CD14-positive monocyte (primary cell): ENCODE data around the gene CLIP4. TPM values are rescaled to one million over a fixed set of nuclear protein-coding genes. Genes with fewer than 3 reads are reported as not detected.

Experiments
- DNase-seq, 3 donors: peaks; one replicate each; pipeline ENCODE4 v3.0.0-alpha.2; 2011 to 2022
- H2AFZ ChIP-seq: 2 replicates; pipeline ENCODE4 v1.6.0; 2012; ENCODE audit warnings: mild to moderate bottlenecking, low read depth, low read length, inconsistent platforms; ENCODE audit not compliant: insufficient read depth, poor library complexity, severe bottlenecking
- H3K27ac ChIP-seq, 2 donors: 1 replicate in 1 of 2; 2 replicates in 1 of 2; pipeline ENCODE4 v1.5.1; 2012 to 2013; ENCODE audit warnings: low read length in 2 of 2, control low read depth in 1 of 2, inconsistent platforms in 1 of 2, low read depth in 1 of 2, mild to moderate bottlenecking in 1 of 2
- H3K27me3 ChIP-seq, 2 donors: one replicate each; pipeline versions ENCODE4 v1.6.0 to v1.6.1; 2011 to 2013; ENCODE audit warnings: low read length in 2 of 2; ENCODE audit not compliant: control insufficient read depth in 2 of 2, insufficient read depth in 2 of 2
- H3K36me3 ChIP-seq, 2 donors: replicated peaks in 1 of 2; 1 replicate in 1 of 2; 2 replicates in 1 of 2; pipeline versions ENCODE4 v1.5.1 to v1.6.1; 2012 to 2013; ENCODE audit warnings: low read length in 2 of 2, control low read depth in 1 of 2, inconsistent platforms in 1 of 2, mild to moderate bottlenecking in 1 of 2; ENCODE audit not compliant: insufficient read depth in 2 of 2, control insufficient read depth in 1 of 2
- H3K4me1 ChIP-seq, 2 donors: 1 replicate in 1 of 2; 2 replicates in 1 of 2; pipeline versions ENCODE4 v1.5.1 to v1.6.1; 2012 to 2013; ENCODE audit warnings: low read length in 2 of 2, control low read depth in 1 of 2, inconsistent platforms in 1 of 2, mild to moderate bottlenecking in 1 of 2, moderate library complexity in 1 of 2; ENCODE audit not compliant: insufficient read depth in 2 of 2, control insufficient read depth in 1 of 2
- H3K4me2 ChIP-seq: replicated peaks from 2 replicates; pipeline ENCODE3; 2012; ENCODE audit warnings: low read length, moderate library complexity, mild to moderate bottlenecking; ENCODE audit not compliant: poor library complexity, severe bottlenecking; ENCODE audit errors: extremely low read depth
- H3K4me3 ChIP-seq, 3 experiments: fragments of 200-600 bp in 1 of 3; sonication (generic) in 1 of 3; replicated peaks in 1 of 3; 1 replicate in 2 of 3; 2 replicates in 1 of 3; pipeline ENCODE4 v1.5.1; 2011 to 2013; ENCODE audit warnings: low read length in 3 of 3, mild to moderate bottlenecking in 3 of 3, control low read depth in 2 of 3, low read depth in 2 of 3, inconsistent platforms in 1 of 3, moderate library complexity in 1 of 3
- H3K79me2 ChIP-seq: 2 replicates; pipeline ENCODE4 v1.6.0; 2012; ENCODE audit warnings: mild to moderate bottlenecking, control low read depth, inconsistent platforms, low read length, moderate library complexity; ENCODE audit not compliant: insufficient read depth
- H3K9ac ChIP-seq: 2 replicates; pipeline ENCODE4 v1.6.0; 2017; ENCODE audit warnings: low read length, mild to moderate bottlenecking; ENCODE audit not compliant: insufficient read depth, poor library complexity, severe bottlenecking
- H3K9me3 ChIP-seq, 2 donors: replicated peaks in 1 of 2; 1 replicate in 1 of 2; 2 replicates in 1 of 2; pipeline versions ENCODE4 v1.5.1 to v1.6.1; 2012 to 2013; ENCODE audit warnings: low read length in 2 of 2, control low read depth in 1 of 2; ENCODE audit not compliant: control insufficient read depth in 1 of 2, insufficient read depth in 1 of 2
- H4K20me1 ChIP-seq: 2 replicates; pipeline ENCODE4 v1.6.0; 2012; ENCODE audit warnings: mild to moderate bottlenecking, low read length, control low read depth, moderate library complexity; ENCODE audit not compliant: insufficient read depth
- H3K27ac Mint-ChIP-seq, 7 donors: one replicate each; pipeline ENCODE4 v1.8.0; 2020; ENCODE audit warnings: mild to moderate bottlenecking in 7 of 7, mixed read lengths in 7 of 7, moderate library complexity in 6 of 7, inconsistent platforms in 2 of 7
- H3K27me3 Mint-ChIP-seq, 3 donors: one replicate each; pipeline ENCODE4 v1.8.0; 2021 to 2022; ENCODE audit warnings: low read depth in 3 of 3, mild to moderate bottlenecking in 3 of 3, mixed read lengths in 3 of 3, moderate library complexity in 3 of 3, inconsistent platforms in 1 of 3
- H3K36me3 Mint-ChIP-seq, 2 donors: one replicate each; pipeline ENCODE4 v1.8.0; 2020; ENCODE audit warnings: mixed read lengths in 2 of 2, inconsistent platforms in 1 of 2, mild to moderate bottlenecking in 1 of 2
- H3K4me1 Mint-ChIP-seq: one replicate; pipeline ENCODE4 v1.8.0; 2020; ENCODE audit warnings: mild to moderate bottlenecking, mixed read lengths
- H3K4me3 Mint-ChIP-seq, 2 donors: one replicate each; pipeline ENCODE4 v1.8.0; 2020; ENCODE audit warnings: mild to moderate bottlenecking in 2 of 2, mixed read lengths in 2 of 2, moderate library complexity in 1 of 2
- H3K9me3 Mint-ChIP-seq, 7 donors: one replicate each; pipeline ENCODE4 v1.8.0; 2020 to 2022; ENCODE audit warnings: mixed read lengths in 7 of 7, mild to moderate bottlenecking in 6 of 7, moderate library complexity in 6 of 7, inconsistent platforms in 2 of 7
- CTCF ChIP-seq: fragments of 200-600 bp; IDR thresholded peaks from one replicate; pipeline ENCODE4 v1.8.0; 2022; ENCODE audit warnings: antibody characterized with exemption, mild to moderate bottlenecking
- WGBS: methylation state at CpG from one replicate; pipeline ENCODE4 v1.1.5; 2013; ENCODE audit warnings: missing lambda C conversion rate; ENCODE audit not compliant: insufficient coverage; 5-methylcytosine and 5-hydroxymethylcytosine counted together
- intact Hi-C, 2 donors: fragments of 100-400 bp; cut with micrococcal nuclease; formaldehyde crosslinking; loops; one replicate each; pipeline versions ENCODE4 v1.15.0 to v1.15.1; 2023
- polyA plus RNA-seq, 3 donors: library from polyadenylated mRNA; depleted of rRNA in 1 of 3; unstranded in 2 of 3; stranded (reverse) in 1 of 3; fragments of 300-500 nt in 2 of 3; fragments of >200 nt in 1 of 3; fragmentation: Illumina TruSeq in 2 of 3; gene quantifications; 1 replicate in 2 of 3; 2 replicates in 1 of 3; pipeline ENCODE4 v1.2.3, GENCODE V29; 2012 to 2021

CLIP4 gene
- polyA plus RNA-seq, 3 donors: 19.6 to 29.8 (median 21.7) TPM

GRCh38 chr2:29162204-29162928, 47.2 kb downstream of the CLIP4 start:
- Mint-ChIP-seq H3K4me3 (no peak overlapping the region), H3K4me1 (peaks cover 3% of the 10 kb centered on the region), H3K27me3 (no peaks in the 10 kb centered on the region), H3K27ac (no peak overlapping the region), H3K36me3 (peaks cover 55 to 72% of the 10 kb centered on the region in 2 donors), H3K9me3 (no peaks in the 10 kb centered on the region)
- Histone ChIP-seq H2AFZ (no peak overlapping the region), H3K27me3 (no peaks in the 10 kb centered on the region), H3K4me1 (no peaks in the 10 kb centered on the region), H3K36me3 (peaks cover 24 to 71% of the 10 kb centered on the region in 2 donors), H3K79me2 (no peaks in the 10 kb centered on the region), H3K4me2 (no peak overlapping the region), H3K9ac (no peak overlapping the region), H4K20me1 (peaks cover 5% of the 10 kb centered on the region), H3K4me3 (no peak overlapping the region), H3K27ac (no peak overlapping the region), H3K9me3 (no peaks in the 10 kb centered on the region)
- DNase-seq: no peak
- intact Hi-C loops: no loop called here
- WGBS: no CpG with 5 or more reads among the region's 1 CpG
- TF ChIP-seq CTCF: no peak

GRCh38 chr2:29164091-29164846, 49.1 kb downstream of the CLIP4 start:
- Mint-ChIP-seq H3K36me3 (peaks cover 50 to 71% of the 10 kb centered on the region in 2 donors), H3K27ac (peak overlapping the region in 1 of 7 donors; percentile 30), H3K9me3 (peaks cover 0 to 2% (median 0%) of the 10 kb centered on the region in 7 donors), H3K4me1 (peaks cover 3% of the 10 kb centered on the region), H3K4me3 (no peak overlapping the region), H3K27me3 (no peaks in the 10 kb centered on the region)
- no peak overlapping the region for H3K27ac ChIP-seq
- no CpG with 5 or more reads among the region's 5 CpGs for WGBS
- no peak overlapping the region for H2AFZ ChIP-seq
- no peak overlapping the region for H3K9ac ChIP-seq
- H3K4me2 ChIP-seq: no peak overlapping the region
- no peak for DNase-seq
- no peak overlapping the region for H3K4me3 ChIP-seq
- TF ChIP-seq CTCF: no peak
- H3K4me1 ChIP-seq: no peaks in the 10 kb centered on the region
- H4K20me1 ChIP-seq: peaks cover 5% of the 10 kb centered on the region
- intact Hi-C loops: no loop called here
- H3K27me3 ChIP-seq: no peaks in the 10 kb centered on the region
- H3K79me2 ChIP-seq: no peaks in the 10 kb centered on the region
- peaks cover 13 to 65% of the 10 kb centered on the region in 2 donors for H3K36me3 ChIP-seq
- no peaks in the 10 kb centered on the region for H3K9me3 ChIP-seq
